MM.1S (cell line): ENCODE results near the gene SNRNP27.

Source experiments
- DNase-seq: peaks from one replicate; pipeline ENCODE4 v3.0.0-alpha.2; 2015
- H2AFZ ChIP-seq: fragments of 300-600 bp; sonication (generic); 2 replicates; pipeline ENCODE4 v1.6.0; 2016; ENCODE audit warnings: antibody characterized with exemption, low read length
- H3F3A ChIP-seq: fragments of 300-600 bp; sonication (generic); 2 replicates; pipeline ENCODE4 v1.6.1; 2016; ENCODE audit warnings: mild to moderate bottlenecking, antibody characterized with exemption, low read length, moderate library complexity, mixed read lengths; ENCODE audit not compliant: insufficient read depth
- H3K27ac ChIP-seq: fragments of 300-600 bp; sonication (generic); 2 replicates; pipeline ENCODE4 v1.5.1; 2016; ENCODE audit warnings: mild to moderate bottlenecking, low read length
- H3K27me3 ChIP-seq: fragments of 300-600 bp; sonication (generic); replicated peaks from 2 replicates; pipeline ENCODE4 v1.6.0; 2016; ENCODE audit warnings: low read length; ENCODE audit not compliant: insufficient read depth
- H3K36me3 ChIP-seq: fragments of 300-600 bp; sonication (generic); replicated peaks from 2 replicates; pipeline ENCODE4 v1.6.1; 2016; ENCODE audit warnings: mild to moderate bottlenecking, low read length, mixed read lengths; ENCODE audit not compliant: insufficient read depth
- H3K4me1 ChIP-seq: fragments of 300-600 bp; sonication (generic); 2 replicates; pipeline ENCODE4 v1.6.1; 2016; ENCODE audit warnings: low read length, mixed read lengths
- H3K4me2 ChIP-seq: fragments of 300-600 bp; sonication (generic); 2 replicates; pipeline ENCODE4 v1.6.0; 2016; ENCODE audit warnings: low read depth, low read length
- H3K4me3 ChIP-seq: fragments of 300-600 bp; sonication (generic); 2 replicates; pipeline ENCODE4 v1.5.1; 2016; ENCODE audit warnings: low read length, mixed read lengths
- H3K79me2 ChIP-seq: fragments of 300-600 bp; sonication (generic); 2 replicates; pipeline ENCODE4 v1.6.1; 2016; ENCODE audit warnings: mixed run types, low read length, mixed read lengths
- H3K9ac ChIP-seq: fragments of 300-600 bp; sonication (generic); 2 replicates; pipeline ENCODE4 v1.6.1; 2016; ENCODE audit warnings: low read length, mixed read lengths
- H3K9me2 ChIP-seq: fragments of 300-600 bp; sonication (generic); replicated peaks from 2 replicates; pipeline ENCODE4 v1.6.1; 2016; ENCODE audit warnings: mild to moderate bottlenecking, low read length, mixed read lengths; ENCODE audit not compliant: insufficient read depth
- H3K9me3 ChIP-seq: fragments of 300-600 bp; sonication (generic); replicated peaks from 2 replicates; pipeline ENCODE4 v1.6.1; 2016; ENCODE audit warnings: mild to moderate bottlenecking, low read length, mixed read lengths; ENCODE audit not compliant: insufficient read depth
- H4K20me1 ChIP-seq: fragments of 300-600 bp; sonication (generic); 2 replicates; pipeline ENCODE4 v1.6.1; 2016; ENCODE audit warnings: mild to moderate bottlenecking, low read length, moderate library complexity, mixed read lengths; ENCODE audit not compliant: insufficient read depth
- CTCF ChIP-seq: fragments of 300-600 bp; sonication (generic); IDR thresholded peaks from 2 replicates; pipeline ENCODE4 v1.5.1; 2016; ENCODE audit warnings: antibody characterized with exemption, low read length, mixed read lengths
- EZH2 ChIP-seq: fragments of 300-600 bp; sonication (generic); optimal IDR thresholded peaks from 2 replicates; pipeline ENCODE3; 2017; ENCODE audit warnings: low read depth, mild to moderate bottlenecking, antibody characterized with exemption, low read length, mixed read lengths
- EZH2phosphoT487 ChIP-seq: fragments of 300-600 bp; sonication (generic); IDR thresholded peaks from 2 replicates; pipeline ENCODE4 v1.6.1; 2018; ENCODE audit warnings: antibody characterized with exemption, low read length

Gene SNRNP27

GRCh38 chr2:69939722-69940121 lies 46.0 kb downstream of the SNRNP27 start:
- Histone ChIP-seq H3K27me3 (no peaks in the 10 kb centered on the region), H3K79me2 (no peaks in the 10 kb centered on the region), H3K9me2 (no peaks in the 10 kb centered on the region), H3K27ac (no peak overlapping the region), H3K9me3 (no peaks in the 10 kb centered on the region), H3K36me3 (no peaks in the 10 kb centered on the region), H3K9ac (no peak overlapping the region), H4K20me1 (no peaks in the 10 kb centered on the region), H3K4me2 (no peak overlapping the region), H3K4me1 (peaks cover under 1% of the 10 kb centered on the region; the same call in 1 of the 2 replicates), H2AFZ (no peak overlapping the region), H3K4me3 (no peak overlapping the region), H3F3A (no peaks in the 10 kb centered on the region)
- DNase-seq: no peak
- TF ChIP-seq CTCF (no peak), EZH2 (no peak), EZH2phosphoT487 (no peak)

GRCh38 chr2:69940691-69941090 lies 46.9 kb downstream of the SNRNP27 start:
- Histone ChIP-seq H2AFZ (no peak overlapping the region), H3F3A (no peaks in the 10 kb centered on the region), H3K9ac (no peak overlapping the region), H4K20me1 (no peaks in the 10 kb centered on the region), H3K4me2 (no peak overlapping the region), H3K4me1 (no peaks in the 10 kb centered on the region), H3K27me3 (no peaks in the 10 kb centered on the region), H3K36me3 (no peaks in the 10 kb centered on the region), H3K79me2 (no peaks in the 10 kb centered on the region), H3K9me2 (no peaks in the 10 kb centered on the region), H3K27ac (no peak overlapping the region), H3K9me3 (no peaks in the 10 kb centered on the region), H3K4me3 (no peak overlapping the region)
- DNase-seq: no peak
- no peak for TF ChIP-seq CTCF

GRCh38 chr2:69943000-69943842 lies 49.5 kb downstream of the SNRNP27 start:
- H3K9me3 ChIP-seq: no peaks in the 10 kb centered on the region
- H3K4me2 ChIP-seq: no peak overlapping the region
- H2AFZ ChIP-seq: no peak overlapping the region
- no peaks in the 10 kb centered on the region for H3K36me3 ChIP-seq
- H3K9ac ChIP-seq: no peak overlapping the region
- no peaks in the 10 kb centered on the region for H3K79me2 ChIP-seq
- no peaks in the 10 kb centered on the region for H4K20me1 ChIP-seq
- H3K4me3 ChIP-seq: no peak overlapping the region
- no peak overlapping the region for H3K27ac ChIP-seq
- no peaks in the 10 kb centered on the region for H3K27me3 ChIP-seq
- peaks cover 17% of the 10 kb centered on the region for H3K4me1 ChIP-seq
- H3K9me2 ChIP-seq: no peaks in the 10 kb centered on the region
- no peak for DNase-seq
- no peak for TF ChIP-seq CTCF
- TF ChIP-seq EZH2phosphoT487: no peak
- no peak for TF ChIP-seq EZH2
- H3F3A ChIP-seq: no peaks in the 10 kb centered on the region
